ENCODE data around the gene RECQL.
A peak's percentile ranks its signal among the peaks of the same experiment; 100 is the strongest.

Gene RECQL, protein sequence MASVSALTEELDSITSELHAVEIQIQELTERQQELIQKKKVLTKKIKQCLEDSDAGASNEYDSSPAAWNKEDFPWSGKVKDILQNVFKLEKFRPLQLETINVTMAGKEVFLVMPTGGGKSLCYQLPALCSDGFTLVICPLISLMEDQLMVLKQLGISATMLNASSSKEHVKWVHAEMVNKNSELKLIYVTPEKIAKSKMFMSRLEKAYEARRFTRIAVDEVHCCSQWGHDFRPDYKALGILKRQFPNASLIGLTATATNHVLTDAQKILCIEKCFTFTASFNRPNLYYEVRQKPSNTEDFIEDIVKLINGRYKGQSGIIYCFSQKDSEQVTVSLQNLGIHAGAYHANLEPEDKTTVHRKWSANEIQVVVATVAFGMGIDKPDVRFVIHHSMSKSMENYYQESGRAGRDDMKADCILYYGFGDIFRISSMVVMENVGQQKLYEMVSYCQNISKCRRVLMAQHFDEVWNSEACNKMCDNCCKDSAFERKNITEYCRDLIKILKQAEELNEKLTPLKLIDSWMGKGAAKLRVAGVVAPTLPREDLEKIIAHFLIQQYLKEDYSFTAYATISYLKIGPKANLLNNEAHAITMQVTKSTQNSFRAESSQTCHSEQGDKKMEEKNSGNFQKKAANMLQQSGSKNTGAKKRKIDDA

DNA sequence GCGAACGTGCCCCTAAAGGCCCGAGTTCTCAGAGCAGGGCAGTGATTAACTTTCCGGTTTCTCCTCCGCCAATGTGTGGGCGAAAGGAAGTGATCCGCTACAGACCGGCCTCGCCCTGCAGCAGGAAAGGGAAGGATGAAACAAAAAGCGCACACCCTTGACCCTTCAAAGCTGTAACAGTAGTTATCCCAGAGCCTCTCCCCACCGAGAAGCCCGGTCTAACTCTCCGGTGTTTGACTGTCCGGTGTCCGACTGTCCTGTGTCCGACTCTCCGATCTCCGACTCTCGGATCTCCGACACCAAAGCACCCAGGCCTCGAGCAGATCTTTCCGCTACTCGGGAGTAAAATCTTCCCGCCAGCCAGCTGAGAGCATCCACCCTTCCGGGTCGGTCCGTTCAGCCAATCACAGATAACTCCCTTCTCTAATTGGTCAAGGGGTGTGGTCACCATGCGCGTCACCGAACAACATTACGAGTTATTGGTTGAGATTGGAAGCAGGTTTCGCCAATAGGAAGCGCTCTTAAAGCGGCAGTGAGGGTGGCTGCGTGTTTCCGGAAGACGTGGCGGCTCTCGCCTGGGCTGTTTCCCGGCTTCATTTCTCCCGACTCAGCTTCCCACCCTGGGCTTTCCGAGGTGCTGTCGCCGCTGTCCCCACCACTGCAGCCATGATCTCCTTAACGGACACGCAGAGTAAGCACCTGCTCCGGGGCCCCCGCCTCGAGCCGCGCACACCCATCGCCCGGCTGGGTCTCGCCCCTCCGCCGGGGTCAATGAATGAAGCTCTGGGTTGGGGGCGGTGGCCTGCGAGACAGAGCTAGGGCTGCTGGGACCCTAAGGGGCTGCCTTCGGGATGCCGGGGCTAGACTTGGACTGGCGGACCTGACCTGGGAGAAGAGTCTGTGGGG lies at the start of gene RECQL, which contains the start of gene GOLT1B:
RECQL (minus strand) TSS at position 378 of the 906 bp plus-strand sequence. CDS start 2,065 bp downstream, outside the sequence.
GOLT1B (plus strand) TSS at position 532 of the 906 bp plus-strand sequence; CDS start at position 667, 135 bp downstream.
- DNase-seq (ENCODE audit: low read depth) = peak; percentile 99

DNA sequence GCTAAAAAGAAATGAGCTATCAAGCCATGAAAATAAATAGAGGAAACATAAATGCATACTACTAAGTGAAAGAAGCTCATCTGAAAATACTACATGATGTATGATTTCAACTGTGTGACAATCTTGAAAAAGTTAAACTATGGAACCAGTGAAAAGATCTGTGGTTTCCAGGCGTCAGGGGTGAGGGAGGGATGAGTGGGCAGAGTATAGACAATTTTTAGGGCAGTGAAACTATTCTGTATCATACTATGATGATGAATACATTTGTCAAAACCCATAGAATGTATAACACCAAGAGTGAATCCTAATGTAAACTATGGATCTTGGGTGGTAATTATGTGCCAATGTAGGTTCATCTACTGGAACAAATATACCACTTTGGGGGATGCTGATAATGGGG lies 46.0 kb upstream of the RECQL start:
- no peak for DNase-seq (ENCODE audit: low read depth)

DNA sequence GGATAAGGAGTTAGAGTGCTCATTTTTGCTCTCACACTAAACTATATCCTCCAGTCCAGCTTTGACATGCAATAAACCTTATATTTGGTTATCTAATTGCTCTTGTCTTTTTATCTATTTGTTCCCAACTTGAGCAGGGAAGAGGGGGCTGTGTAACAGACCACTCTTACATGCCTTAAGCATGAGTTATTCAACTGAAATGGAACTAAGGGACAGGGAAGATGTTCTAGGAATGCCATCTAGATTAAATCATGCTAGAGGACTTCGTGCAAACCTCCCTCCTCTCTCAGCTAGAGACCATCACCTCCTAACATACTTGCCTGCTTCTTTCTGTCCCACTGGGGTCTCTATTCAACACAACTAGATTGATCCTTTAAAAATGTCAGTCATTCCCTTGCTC lies 45.3 kb upstream of the RECQL start:
- DNase-seq (ENCODE audit: low read depth) = no peak

DNA sequence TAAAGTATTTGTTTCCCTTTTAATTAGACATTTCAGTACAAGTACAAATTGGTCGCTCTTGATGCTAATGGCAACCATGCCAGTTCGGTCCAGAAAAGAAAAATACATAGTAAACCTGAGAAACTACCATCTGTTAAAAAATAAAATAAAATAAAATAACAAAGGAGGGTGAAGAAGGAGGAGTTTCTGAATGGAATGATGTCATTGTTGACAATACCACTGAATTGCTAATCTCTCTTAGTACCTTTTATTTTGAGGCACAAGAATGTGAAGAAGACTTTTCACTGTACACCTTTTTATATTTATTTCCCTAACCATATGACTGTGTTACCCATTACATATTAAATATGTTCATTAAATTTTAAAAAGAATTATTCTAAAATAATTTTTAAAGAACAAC lies 44.1 kb upstream of the RECQL start:
- DNase-seq (ENCODE audit: low read depth) = no peak

DNA sequence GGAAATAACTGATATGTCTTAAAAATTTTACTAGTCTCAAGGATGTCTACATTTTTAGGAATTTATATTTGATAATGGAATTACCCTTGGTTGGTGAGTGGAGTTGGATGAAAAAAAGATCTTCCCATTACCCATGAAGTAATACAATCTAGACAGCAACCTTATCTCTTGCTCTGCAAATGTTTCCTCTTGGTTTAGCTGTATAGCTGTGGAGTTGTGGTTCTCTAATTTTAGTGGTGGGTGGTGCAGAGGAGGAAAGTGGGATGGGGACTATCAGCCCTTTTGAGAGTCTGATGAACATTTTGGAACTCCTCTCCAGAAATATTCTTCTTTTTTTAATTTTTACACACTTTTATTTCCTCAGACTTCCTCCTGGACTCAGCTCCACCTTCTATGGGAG lies 41.7 kb upstream of the RECQL start:
- no peak for DNase-seq (ENCODE audit: low read depth)

DNA sequence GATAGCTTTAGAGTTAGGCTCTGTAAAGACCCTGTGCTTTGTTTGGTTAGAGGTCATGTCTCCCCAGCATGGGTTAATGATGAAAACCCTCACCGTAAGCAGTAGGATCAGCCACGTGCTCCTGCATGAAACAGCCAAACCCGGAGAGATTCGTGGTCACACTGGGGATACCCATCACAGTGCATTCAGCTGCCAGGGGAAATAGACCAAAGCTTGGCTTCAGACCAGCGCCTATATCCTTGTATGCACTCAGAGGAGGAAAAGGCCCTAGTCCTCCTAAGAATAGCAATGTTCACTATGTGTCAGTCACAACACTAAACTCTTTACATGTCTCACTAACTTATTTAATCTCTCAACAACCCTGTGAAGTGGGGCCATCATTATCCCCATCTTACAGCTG lies 41.0 kb upstream of the RECQL start:
- no peak for DNase-seq (ENCODE audit: low read depth)

DNA sequence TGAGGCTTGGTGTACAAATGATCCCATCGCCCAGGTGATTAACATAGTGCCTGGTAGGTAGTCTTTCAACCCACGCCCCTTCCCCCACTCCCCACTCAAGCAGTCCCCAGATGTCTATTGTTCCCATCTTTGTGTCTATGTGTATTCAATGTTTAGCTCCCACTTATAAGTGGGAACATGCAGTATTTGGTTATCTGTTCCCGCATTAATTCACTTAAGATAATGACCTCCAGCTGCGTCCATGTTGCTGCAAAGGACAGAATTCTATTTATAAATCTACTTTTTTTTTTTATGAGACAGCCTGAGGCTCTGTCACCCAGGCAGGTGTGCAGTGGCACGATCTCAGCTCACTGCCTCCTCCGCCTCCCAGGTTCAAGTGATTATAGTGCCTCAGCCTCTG lies 40.3 kb upstream of the RECQL start:
- no peak for DNase-seq (ENCODE audit: low read depth)

DNA sequence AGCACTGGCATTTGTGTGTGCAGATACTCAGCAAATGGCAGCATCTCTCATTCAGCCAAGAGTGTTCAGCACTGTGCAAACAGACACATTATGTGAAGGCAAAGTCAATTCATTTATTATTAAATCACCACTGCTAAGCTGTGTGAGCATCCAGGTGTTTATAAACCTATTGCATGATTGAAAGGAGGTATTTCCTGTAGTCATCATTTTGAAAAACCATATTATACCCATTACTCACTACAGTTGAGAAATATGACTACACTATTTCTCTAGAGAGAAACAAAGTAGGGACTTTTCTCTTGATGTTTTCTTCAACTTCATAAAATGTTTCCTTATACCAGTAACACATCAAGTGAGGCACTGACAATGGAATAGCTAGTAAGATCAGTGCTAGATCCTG lies 38.4 kb upstream of the RECQL start:
- no peak for DNase-seq (ENCODE audit: low read depth)

DNA sequence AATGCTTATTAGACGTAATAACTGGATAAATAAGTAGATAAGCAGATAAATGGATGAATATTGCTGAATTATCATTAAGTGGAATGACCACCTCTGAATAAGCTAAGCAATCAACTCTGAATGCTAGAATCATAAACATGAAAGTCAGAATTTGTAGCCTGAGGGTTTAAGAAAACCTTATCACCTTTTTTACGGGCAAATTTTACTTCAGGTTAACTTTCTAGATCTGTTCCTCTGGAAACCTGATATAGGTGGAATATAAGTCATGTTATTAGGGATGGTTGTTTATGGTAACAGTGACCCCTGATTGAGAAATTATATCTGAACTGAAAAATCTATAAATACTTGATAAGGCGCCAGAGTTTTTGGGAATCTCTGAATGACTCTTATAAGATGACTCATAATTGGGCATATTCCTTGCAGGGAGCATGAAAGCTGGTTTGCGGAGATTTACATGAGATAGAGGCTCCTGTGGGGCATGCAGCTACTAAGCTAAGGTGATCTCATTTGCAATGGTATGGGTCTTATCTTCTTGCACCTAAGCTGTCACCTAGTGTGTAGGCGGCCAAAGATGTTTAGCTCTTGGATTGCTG lies 36.7 kb upstream of the RECQL start:
- no peak for DNase-seq (ENCODE audit: low read depth)

DNA sequence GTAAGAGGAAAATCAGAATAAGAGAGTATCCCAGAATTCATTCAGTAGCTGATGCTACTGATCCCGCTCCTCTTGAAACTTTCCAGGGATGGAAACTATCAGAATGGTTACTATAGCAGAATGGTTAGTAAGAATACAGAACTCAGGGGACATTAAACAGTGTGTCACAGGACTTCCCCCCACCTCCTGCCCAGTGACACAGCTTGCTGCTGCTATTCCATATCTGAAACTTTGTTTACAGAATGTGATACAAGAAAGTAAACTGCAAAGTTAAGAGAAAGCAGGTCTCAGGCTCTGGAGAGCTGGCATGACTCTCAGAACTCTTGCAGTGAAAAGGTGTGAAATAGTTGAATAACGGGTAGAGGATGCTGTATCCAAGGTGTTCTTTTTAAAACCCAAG lies 28.0 kb upstream of the RECQL start:
- no peak for DNase-seq (ENCODE audit: low read depth)

DNA sequence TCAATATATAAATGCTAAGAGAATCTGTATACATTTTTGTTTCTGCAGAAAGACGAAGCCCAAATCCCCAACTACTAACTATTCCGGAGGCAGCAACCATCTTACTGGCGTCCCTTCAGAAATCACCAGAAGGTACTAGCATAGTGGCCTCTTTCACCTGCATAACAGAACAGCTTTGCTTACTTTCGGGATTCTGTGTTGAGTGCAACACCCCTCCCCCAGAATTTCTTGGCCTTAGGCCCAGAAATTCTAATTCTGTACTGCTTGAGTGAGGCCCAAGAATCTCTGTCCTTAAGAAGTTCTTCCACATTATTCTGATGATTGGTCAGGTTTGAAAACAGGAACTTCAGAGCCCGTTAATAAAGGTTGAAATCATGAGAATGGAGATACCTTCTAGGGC lies 27.5 kb upstream of the RECQL start:
- no peak for DNase-seq (ENCODE audit: low read depth)

DNA sequence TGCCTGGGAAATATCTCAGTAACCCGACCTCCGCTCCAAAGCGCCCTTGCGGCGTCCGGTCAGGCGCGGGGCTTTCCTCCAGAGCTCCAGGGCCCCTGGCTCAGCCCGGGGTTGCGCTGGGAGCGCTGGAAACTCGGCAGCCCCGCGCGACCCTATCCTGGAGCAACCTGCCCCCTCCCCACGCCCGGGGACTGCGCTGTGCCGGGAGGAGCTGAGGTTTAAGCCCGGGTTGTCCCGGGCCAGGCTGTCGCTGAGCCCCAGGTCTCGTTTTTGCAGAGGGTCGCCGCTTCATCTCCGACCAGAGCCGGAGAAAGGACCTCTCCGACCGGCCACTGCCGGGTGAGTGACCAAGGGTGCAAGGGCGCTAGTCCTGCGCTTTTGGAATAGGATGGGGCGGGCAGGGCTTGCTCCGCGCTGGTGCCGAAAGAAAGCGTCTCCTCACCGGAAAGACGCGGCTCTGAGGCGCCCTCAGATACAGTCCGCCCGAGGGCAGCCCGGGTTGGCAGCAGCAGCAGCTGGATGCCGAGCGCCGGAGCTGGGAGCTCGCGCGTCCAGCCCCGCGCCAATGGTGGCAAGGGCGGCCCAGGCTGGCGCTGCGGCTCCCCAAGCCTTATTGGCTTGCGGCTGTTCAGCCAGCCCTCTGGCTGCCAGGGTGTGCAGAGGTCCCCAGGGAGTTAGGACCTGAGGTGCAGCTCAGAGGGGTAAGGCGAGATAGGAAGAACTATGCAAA lies 26.2 kb upstream of the RECQL start:
- DNase-seq (ENCODE audit: low read depth) = peak; percentile 39

DNA sequence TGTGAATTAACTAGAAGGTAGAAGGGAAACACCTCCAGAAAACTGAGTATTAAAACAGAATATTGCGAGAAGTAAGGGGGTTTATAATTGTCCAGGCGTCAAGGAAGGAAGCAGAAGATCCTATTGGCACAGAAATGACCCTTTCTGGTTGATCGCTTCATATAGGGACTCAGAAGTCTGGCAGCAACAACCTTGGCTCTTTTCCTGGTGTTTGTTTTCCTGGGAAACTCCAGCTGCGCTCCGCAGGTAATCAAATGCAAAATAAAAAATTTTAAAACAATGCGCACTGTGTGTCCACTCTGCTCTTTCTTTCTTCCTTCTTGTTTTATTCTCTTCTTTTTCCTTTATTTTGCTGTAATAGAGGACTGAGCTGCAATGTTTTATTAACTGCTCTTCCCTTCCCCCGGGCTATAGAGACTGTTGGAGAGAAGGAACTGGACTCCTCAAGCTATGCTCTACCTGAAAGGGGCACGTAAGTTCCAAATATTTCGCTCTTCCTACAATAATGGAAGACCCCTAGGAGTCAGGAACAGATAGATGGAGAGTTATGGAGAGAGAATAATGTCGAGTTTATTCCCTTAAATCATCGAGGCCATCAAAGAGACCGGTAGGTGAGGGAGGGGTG lies 25.4 kb upstream of the RECQL start:
- DNase-seq (ENCODE audit: low read depth) = no peak

DNA sequence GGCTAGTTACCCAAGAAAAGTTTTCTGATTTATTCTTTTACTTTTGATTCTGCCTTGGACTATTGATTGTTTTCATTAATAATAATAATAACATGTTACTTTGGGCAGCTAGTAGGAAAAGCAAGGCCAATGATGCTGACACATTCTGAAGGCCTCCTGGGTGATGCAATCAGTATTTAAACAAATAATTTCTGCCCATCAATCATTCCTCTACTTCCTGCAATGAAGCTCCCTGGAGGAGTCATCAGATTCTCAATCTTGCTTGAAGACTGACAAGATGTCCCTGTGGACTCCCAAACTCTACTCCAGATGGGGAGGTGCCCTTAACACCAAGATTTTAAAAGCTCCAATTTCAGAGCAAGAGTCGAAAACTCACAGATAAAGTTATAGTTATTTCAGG lies 24.6 kb upstream of the RECQL start, which contains the start of gene SPX:
SPX (plus strand) TSS at position 244 of the 400 bp plus-strand sequence. CDS start 177 bp downstream, outside the sequence.
- DNase-seq (ENCODE audit: low read depth) = no peak

DNA sequence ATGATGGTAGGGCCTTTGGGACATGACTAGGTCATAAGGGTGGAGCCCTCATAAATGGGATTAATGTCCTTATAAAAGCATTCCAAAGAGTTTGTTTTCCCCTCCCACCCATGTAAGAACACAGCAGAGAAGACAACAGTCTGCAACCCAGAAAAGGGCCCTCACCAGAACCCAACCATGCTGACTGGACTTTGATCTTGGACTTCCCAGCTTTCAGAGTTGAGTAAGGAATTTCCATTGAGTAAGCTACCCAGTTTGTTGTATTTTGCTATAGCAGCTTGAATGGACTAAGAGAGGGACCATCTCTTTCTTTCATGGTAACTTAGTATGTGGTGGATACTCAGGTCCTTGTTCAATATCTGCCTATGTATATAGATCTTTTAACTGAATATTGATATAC lies 21.7 kb upstream of the RECQL start:
- DNase-seq (ENCODE audit: low read depth) = no peak

DNA sequence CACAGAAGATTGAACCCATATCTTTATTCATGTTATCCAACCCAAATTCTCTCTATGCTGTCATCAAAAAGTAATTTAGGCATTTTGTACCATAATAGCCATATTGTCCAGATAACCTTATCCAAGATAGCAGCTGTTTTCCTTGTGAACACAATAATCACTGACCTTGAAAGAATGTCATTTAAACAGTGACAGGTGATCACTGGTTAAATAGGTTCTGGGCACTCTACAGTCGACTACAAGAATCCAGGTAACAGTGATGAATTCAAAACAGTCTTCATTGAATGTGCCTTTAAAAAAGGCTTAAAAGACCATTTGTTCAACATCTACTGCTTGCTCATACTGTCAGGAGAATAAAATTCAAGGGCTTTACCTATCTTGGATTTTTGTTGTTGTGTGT lies 20.1 kb upstream of the RECQL start:
- no peak for DNase-seq (ENCODE audit: low read depth)

DNA sequence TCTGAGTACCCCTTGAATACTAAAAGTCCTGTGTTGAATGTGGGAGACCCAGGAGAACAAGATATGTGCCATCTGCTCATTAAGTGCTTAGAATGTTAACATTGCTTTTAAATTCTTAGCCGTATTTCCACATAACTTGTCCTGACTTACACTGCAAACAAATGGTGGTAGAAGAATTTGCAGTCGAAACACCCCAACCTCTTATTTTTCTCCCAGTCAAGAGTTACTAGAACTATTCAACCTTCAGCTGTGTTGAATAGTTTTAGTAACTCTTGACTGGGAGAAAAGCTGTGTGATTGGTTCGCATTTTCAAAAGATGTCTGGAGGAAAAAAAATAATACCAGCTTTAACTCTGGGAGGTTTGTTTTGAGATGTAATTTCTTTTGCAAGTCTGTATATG lies 17.0 kb upstream of the RECQL start:
- no peak for DNase-seq (ENCODE audit: low read depth)

DNA sequence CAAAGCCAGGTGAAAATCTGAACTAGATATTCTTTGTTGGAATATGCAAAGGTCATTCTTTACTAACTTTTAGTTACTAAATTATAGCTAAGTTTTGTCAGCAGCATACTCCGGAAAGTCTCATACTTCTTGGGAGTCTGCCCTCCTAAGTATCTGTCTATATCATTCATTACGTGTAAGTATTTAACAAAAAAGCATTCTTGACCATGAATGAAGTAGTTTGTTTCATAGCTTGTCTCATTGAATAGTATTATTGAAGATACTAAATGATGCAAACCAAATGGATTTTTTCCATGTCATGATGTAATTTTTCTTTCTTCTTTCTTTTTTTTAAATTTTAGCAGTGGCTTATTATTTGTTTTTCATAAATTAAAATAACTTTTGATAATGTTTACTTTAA lies 14.8 kb upstream of the RECQL start:
- no peak for DNase-seq (ENCODE audit: low read depth)

DNA sequence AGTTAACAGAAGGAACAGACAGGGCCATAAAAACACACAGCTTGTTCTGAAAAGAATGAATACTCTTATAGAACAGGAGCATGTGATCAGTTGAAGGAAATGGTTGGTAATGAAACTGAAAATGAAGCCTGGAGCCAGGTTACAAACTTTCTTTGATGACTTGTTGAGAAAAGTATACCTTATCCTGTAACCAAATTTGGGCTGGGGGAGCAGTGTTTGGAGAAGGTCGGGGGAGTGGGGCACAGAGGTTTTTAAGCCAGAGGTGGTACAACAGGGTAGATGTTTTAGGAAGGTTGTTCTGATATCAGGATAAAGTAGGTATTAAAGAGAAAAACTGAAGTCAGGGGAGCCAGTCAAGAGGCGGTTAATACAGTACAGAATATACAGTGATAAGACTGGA lies 8.3 kb upstream of the RECQL start:
- DNase-seq (ENCODE audit: low read depth) = no peak

DNA sequence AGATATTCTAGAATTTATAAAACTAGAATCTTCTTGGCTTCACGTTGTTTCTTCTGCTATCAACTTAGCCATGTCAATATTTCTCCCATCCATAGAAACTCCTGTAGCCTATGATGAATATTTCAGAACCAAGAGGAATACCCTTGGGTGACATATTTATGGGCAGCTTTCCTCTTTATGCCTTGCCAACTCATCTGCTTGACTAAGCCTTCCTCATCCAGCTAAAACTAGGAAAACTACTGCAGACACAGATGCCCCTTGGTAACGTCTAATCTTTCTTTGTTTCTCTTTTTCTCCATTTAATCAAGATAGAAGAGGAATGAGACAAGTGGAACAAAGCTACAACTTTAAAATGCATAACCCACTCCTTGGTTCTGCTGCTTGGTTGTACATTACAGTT lies 6.4 kb upstream of the RECQL start:
- DNase-seq (ENCODE audit: low read depth) = no peak

DNA sequence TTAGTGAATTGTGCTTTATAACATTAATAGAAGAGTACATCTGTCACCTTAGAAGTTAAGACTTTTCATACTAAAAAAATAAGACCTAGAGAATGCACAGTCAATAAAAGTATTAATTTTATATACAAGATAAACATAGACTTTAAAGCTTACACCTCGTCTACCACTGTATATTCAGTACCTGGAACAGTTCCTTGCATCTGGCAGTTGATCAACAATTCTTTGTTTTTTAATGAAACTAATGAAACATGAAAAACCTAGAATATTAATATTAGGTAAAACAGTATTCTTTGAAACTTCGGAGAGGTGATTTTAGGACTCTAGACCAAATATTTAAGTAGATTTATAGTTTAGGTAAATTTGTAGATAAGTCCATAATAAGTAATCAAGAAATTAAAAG lies 4.5 kb upstream of the RECQL start:
- DNase-seq (ENCODE audit: low read depth) = no peak

Data from HS-27A (cell line).